Measurements from ENCODE around the gene RFX1. TPM values are rescaled to one million over a fixed set of nuclear protein-coding genes. Genes with fewer than 3 reads are reported as not detected.
"Not testable (repeated sequence)": the region's sequence is repeated elsewhere in the genome, so short reads cannot be mapped to it uniquely, and the experiment has no call there.

The RFX1 gene
- polyA plus RNA-seq, 4 donors: 9.5 to 15.8 (median 11.6) TPM

DNA sequence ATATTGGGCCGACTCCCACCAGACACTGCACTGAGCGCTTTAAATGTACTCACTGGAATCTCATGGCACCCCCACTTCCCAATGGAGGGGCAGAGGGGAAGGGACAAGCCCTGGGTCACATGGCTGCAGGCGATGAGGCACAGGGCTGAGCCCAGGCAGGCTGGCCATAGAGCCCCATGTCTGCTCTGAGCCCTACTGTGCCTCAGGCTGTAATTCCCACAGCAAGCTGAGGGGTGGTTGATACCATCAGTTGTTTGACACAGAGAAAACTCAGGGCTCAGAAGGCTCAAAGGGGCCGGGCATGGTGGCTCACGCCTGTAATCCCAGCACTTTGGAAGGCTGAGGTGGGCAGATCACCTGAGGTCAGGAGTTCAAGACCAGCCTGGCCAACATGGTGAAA lies 25.1 kb downstream of the RFX1 start:
- no peak for DNase-seq (ENCODE audit: low read depth in 4 of 4, low spot score in 3 of 4)

DNA sequence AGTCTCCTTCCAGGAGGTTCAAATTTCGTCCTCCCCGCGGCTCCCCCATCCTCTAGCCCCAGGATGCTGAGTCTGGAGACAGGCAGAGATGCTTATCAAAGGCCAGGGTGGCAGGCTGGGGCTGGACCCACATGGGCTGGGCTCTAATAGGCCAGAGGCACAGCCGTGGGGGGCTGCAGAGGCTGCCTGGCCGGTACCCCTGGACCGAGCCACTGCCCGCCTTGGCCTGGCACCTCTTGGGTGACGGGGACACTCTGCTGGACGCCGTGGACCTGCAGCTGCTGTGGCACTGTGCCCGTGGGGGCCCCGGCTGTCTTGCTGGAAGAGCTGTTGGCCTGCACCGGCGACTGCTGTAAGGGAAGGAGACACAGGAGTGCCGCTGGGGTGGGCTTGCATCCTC lies 25.8 kb downstream of the RFX1 start:
- DNase-seq (ENCODE audit: low read depth in 4 of 4, low spot score in 3 of 4): no peak

DNA sequence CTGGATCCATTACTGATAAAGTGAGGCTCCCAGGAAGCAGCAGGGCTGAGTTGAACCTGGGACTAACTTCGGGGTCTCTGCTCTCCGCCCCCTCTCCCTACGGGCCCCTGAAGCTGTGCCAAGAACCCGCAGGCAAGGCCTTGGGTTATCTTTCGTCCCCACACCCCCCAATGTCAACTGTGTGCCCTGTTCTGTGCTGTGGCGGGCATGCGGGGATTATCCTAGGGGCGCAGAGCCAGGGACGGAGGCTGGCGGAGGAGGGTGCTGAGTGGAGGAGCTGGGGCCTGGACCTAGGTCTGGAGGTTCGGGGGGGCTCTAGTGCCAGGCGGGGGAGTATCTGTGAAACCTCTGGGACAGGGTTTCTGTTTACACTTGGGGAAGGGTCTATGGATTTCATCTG lies 26.4 kb downstream of the RFX1 start:
- DNase-seq (ENCODE audit: low read depth in 4 of 4, low spot score in 3 of 4): no peak

GRCh38 chr19:13979244-13979615 lies 26.9 kb downstream of the RFX1 start:
- no peak for DNase-seq (ENCODE audit: low read depth in 4 of 4, low spot score in 3 of 4)

- DNase-seq (ENCODE audit: low read depth in 4 of 4, low spot score in 3 of 4): peak; percentile 63 to 68 (median 66)
These were observed 27.5 kb downstream of the RFX1 start for GRCh38 chr19:13978351-13979243.

DNA sequence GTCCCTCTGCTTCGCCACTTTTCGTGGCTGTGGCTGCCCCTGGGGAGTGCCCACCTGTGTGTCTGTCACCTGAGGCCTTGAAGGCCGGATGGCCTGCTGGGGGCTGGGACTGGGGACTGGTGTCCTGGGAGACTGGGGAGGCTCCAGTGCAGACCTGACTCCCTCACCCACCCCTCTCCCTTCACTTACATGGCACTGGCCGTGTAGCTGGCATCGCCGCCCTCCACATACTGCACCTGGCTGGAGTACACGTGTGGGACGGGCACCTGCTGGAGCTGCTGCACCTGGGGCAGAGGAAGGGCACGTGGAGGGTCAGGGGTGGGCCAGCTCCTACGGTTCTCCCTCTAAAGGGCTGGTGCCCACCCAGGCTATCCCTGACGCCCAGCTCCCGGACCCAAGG lies 28.3 kb downstream of the RFX1 start:
- DNase-seq (ENCODE audit: low read depth in 4 of 4, low spot score in 3 of 4): no peak

DNA sequence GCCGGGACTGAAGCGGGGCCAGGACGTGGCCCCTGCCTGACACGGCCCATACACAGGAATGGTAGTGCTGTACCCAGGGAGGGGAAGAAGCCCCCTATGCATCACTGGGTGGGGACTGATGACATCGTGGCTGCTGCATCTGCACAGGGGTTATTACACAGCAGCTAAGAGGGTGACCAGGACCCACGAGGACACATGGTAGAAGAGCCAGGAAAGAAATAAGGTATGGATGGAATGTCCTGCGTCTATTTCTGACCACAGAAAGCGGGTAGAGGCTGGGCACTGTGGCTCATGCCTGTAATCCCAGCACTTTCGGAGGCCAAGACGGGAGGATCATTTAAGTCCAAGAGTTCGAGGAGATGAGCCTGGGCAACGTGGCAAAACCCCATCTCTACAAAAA lies 29.7 kb downstream of the RFX1 start:
- no peak for DNase-seq (ENCODE audit: low read depth in 4 of 4, low spot score in 3 of 4)

- no peak for DNase-seq (ENCODE audit: low read depth in 4 of 4, low spot score in 3 of 4)
These were observed 30.2 kb downstream of the RFX1 start for GRCh38 chr19:13975870-13976269.

DNA sequence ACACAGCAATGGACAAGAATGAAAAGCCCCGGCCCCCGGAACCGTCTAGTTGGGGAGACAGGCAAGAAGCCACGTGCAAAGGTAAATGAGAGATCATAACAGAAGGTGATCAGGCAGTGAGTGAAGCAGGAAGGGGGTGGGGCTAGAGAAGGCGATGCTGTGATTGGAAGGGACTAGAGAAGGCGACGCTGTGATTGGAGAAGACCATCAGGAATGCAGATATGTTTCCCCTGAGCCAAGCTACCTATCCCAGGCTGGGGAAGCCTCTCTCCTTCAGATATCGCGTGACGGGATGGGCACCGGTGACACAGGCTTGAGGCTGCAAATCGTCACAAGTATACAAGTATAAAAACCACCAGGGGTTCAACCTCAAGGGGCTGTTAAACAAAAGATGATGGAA lies 32.0 kb downstream of the RFX1 start:
- no peak for DNase-seq (ENCODE audit: low read depth in 4 of 4, low spot score in 3 of 4)

DNA sequence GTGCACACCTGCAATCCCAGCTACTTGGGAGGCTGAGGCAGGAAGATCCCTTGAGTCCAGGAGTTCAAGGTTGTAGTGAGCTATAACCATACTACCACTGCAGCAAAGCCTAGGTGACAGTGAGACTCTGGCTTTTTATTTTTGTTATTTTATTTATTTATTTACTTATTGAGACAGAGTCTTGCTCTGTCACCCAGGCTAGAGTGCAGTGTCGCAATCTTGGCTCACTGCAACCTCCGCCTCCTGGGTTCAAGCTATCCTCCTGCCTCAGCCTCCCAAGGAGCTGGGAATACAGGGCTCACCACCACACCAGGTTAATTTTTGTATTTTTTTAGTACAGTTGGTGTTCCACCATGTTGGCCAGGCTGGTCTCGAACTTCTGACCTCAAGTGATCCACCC lies 32.6 kb downstream of the RFX1 start:
- not testable (repeated sequence) for DNase-seq (ENCODE audit: low read depth in 4 of 4, low spot score in 3 of 4)

DNA sequence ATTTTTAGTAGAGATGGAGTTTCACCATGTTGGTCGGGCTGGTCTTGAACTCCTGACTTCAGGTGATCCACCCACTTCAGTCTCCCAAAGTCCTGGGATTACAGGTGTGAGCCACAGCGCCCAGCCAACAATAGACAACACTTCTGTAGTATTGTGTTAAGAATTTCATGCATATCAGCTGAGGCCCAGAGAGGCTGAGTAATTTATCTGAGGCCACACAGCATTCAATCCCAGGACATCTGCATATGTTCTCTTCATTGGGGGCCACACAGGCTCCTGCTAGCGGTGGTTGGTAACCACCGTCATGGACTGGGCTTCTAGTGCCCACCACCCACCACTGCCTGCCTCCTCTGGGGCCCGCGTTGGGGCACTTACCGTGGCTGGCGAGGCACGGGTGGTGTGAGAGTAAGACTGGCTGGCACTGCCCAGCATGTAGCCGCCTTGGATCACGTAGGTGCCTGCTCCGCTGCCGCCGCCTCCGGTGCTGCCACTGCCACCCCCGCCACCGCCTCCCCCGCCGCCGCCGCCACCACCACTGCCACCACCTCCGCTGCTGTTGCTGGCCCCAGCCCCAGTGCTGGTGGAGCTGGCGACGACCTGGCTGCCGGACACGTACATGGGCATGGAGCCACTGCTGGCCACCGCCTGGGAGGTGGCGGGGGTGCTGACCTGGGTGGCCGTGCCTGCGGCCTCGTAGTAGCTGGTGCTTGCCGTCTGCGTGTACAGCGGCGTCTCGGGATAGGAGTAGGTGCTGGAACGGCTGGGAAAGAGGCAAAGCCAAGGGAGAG lies 33.6 kb downstream of the RFX1 start:
- DNase-seq (ENCODE audit: low read depth in 4 of 4, low spot score in 3 of 4): no peak

- DNase-seq (ENCODE audit: low read depth in 4 of 4, low spot score in 3 of 4): not testable (repeated sequence)
These were observed 34.3 kb downstream of the RFX1 start for GRCh38 chr19:13971868-13972267.

GRCh38 chr19:13969897-13970296 lies 36.2 kb downstream of the RFX1 start:
- DNase-seq (ENCODE audit: low read depth in 4 of 4, low spot score in 3 of 4): no peak

DNA sequence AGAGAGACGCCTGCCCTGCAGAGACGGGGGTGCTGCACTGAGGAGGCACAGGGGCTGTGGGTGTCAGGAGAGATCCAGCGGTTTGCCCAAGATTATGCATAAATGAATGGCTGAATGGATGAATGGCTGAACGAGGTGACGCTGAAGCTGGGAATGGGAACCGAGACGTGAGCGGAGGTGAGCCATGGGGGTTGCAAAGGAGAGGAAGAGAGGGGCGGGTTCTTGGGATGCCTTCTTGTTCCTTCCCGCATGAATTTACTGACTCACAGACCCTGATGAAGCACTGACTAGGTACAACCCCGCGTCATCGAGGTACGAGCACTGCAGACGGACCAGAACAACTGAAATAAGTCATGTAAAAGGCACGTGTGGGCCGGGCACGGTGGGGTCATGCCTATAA lies 37.1 kb downstream of the RFX1 start:
- DNase-seq (ENCODE audit: low read depth in 4 of 4, low spot score in 3 of 4): no peak

GRCh38 chr19:13968383-13968935 lies 37.7 kb downstream of the RFX1 start:
- DNase-seq (ENCODE audit: low read depth in 4 of 4, low spot score in 3 of 4): no peak

GRCh38 chr19:13967206-13967605 lies 38.9 kb downstream of the RFX1 start:
- DNase-seq (ENCODE audit: low read depth in 4 of 4, low spot score in 3 of 4): not testable (repeated sequence)

GRCh38 chr19:13966684-13967128 lies 39.4 kb downstream of the RFX1 start:
- DNase-seq (ENCODE audit: low read depth in 4 of 4, low spot score in 3 of 4): no peak

GRCh38 chr19:13965926-13966683 lies 40.0 kb downstream of the RFX1 start:
- DNase-seq (ENCODE audit: low read depth in 4 of 4, low spot score in 3 of 4): no peak

GRCh38 chr19:13965377-13965896 lies 40.7 kb downstream of the RFX1 start:
- DNase-seq (ENCODE audit: low read depth in 4 of 4, low spot score in 3 of 4): no peak

DNA sequence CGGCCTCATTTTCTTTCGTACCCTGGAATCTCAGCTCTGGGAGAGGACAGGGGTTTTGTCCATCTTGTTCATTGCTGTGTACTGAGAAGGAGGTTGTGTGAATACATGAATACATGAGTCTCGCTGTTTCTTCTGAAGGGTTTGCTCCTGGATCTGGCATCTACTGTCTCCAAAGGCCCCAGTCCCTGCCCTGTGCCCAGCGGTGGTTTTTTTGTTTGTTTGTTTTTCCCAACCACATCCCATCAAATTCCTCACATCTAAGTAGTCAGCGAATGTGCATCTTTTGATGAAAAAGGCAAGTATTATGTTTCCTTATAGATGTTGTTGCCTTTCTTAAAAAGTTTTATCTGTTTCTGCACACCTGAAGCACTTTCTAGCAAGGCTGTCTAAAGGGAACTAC lies 41.3 kb downstream of the RFX1 start:
- no peak for DNase-seq (ENCODE audit: low read depth in 4 of 4, low spot score in 3 of 4)
